Limb (tissue), 2 donors: ENCODE results near the gene HIVEP3.
"Not testable (repeated sequence)": the region's sequence is repeated elsewhere in the genome, so short reads cannot be mapped to it uniquely, and the experiment has no call there.

Experiments
- DNase-seq, 2 donors: peaks; one replicate each; pipeline ENCODE4 v3.0.0-alpha.2; 2016; ENCODE audit errors: extremely low spot score in 2 of 2

The HIVEP3 gene

GRCh38 chr1:41921271-41921670 lies 2.5 kb upstream of the HIVEP3 start:
- DNase-seq, result not testable (repeated sequence)

GRCh38 chr1:41920658-41921057 lies 1.9 kb upstream of the HIVEP3 start:
- DNase-seq, result no peak

GRCh38 chr1:41919764-41920397 lies 1.2 kb upstream of the HIVEP3 start:
- peak in 1 of 2 donors; percentile 41 for DNase-seq

- DNase-seq, result no peak
Observed at GRCh38 chr1:41919131-41919530, 409 bp upstream of the HIVEP3 start.

- DNase-seq, result peak; percentile 10 to 74
Observed at GRCh38 chr1:41917835-41918449, 780 bp downstream of the HIVEP3 start.

- DNase-seq, result no peak
Observed at GRCh38 chr1:41917076-41917475, 1.6 kb downstream of the HIVEP3 start.

GRCh38 chr1:41915786-41916571 lies 2.7 kb downstream of the HIVEP3 start:
- no peak for DNase-seq

- DNase-seq, result no peak
Observed at GRCh38 chr1:41914516-41914915, 4.2 kb downstream of the HIVEP3 start.

GRCh38 chr1:41913014-41913413 lies 5.7 kb downstream of the HIVEP3 start:
- no peak for DNase-seq

- DNase-seq, result no peak
Observed at GRCh38 chr1:41908288-41908895, 10.3 kb downstream of the HIVEP3 start.

- DNase-seq, result no peak
Observed at GRCh38 chr1:41907446-41907845, 11.3 kb downstream of the HIVEP3 start.

- no peak for DNase-seq
Observed at GRCh38 chr1:41906943-41907342, 11.8 kb downstream of the HIVEP3 start.

- no peak for DNase-seq
Observed at GRCh38 chr1:41905093-41905675, 13.5 kb downstream of the HIVEP3 start.

- DNase-seq, result no peak
Observed at GRCh38 chr1:41902664-41903063, 16.1 kb downstream of the HIVEP3 start.

GRCh38 chr1:41902159-41902577 lies 16.6 kb downstream of the HIVEP3 start:
- no peak for DNase-seq

GRCh38 chr1:41901551-41901950 lies 17.2 kb downstream of the HIVEP3 start:
- no peak for DNase-seq

GRCh38 chr1:41900603-41901444 lies 17.9 kb downstream of the HIVEP3 start:
- no peak for DNase-seq

GRCh38 chr1:41898191-41898713 lies 20.5 kb downstream of the HIVEP3 start:
- DNase-seq, result no peak

GRCh38 chr1:41895552-41895951 lies 23.2 kb downstream of the HIVEP3 start:
- no peak for DNase-seq

- DNase-seq, result no peak
Observed at GRCh38 chr1:41894808-41895483, 23.8 kb downstream of the HIVEP3 start.
